H1 (cell line): Measurements from ENCODE around the gene SP7. TPM values are rescaled to one million over a fixed set of nuclear protein-coding genes. Genes with fewer than 3 reads are reported as not detected.

ENCODE experiments used
- ATF3 ChIP-seq: IDR thresholded peaks from 2 replicates; pipeline ENCODE4 v1.6.1; 2011; ENCODE audit warnings: low read depth, mild to moderate bottlenecking, low read length; ENCODE audit not compliant: insufficient read depth
- EP300 ChIP-seq, 2 experiments: IDR thresholded peaks; 1 replicate in 1 of 2; 2 replicates in 1 of 2; pipeline ENCODE4 v1.6.1; 2011 to 2012; ENCODE audit warnings: low read depth in 2 of 2, low read length in 2 of 2, mild to moderate bottlenecking in 2 of 2, borderline replicate concordance in 1 of 2, inconsistent platforms in 1 of 2, moderate library complexity in 1 of 2
- SP1 ChIP-seq: IDR thresholded peaks from 2 replicates; pipeline ENCODE4 v1.6.1; 2011; ENCODE audit warnings: low read depth, low read length
- polyA plus RNA-seq, 7 experiments: library from polyadenylated mRNA; depleted of rRNA in 3 of 7; stranded (reverse) in 5 of 7; unstranded in 2 of 7; fragments of >200 nt in 5 of 7; fragments of 200-250 nt in 2 of 7; gene quantifications; 1 replicate in 5 of 7; 2 replicates in 1 of 7; 4 replicates in 1 of 7; pipeline versions ENCODE4 v1.2.1 to v1.2.3, GENCODE V29; 2011 to 2013; ENCODE audit warnings: missing spikeins in 2 of 7, mixed read lengths in 2 of 7
- total RNA-seq: library from RNA; stranded (reverse); fragmentation: NEBNext Ultra II Directional; extraction: Animal tissue kit (Norgen Biotek cat#: 25700); gene quantifications from 2 replicates; pipeline ENCODE4 v1.2.1, GENCODE V29; 2021

Gene SP7
- total and polyA plus RNA-seq, 2 of the 8 experiments (the other 6 are each of a cell fraction or from before 2014, with no cell fraction given) = 0.12 to 0.13 TPM

- TF ChIP-seq ATF3 (no peak), EP300 (IDR thresholded peaks at IDR 0.05; ENCODE audit: borderline replicate concordance in 1 of 2, low read depth in 2 of 2, low read length in 2 of 2) (no peak), SP1 (no peak)
These were observed 27.9 kb downstream of the SP7 start (continued) for GRCh38 chr12:53308276-53308675.
